ENCODE measurements around the gene TMEM129.
"Not testable (repeated sequence)": the region's sequence is repeated elsewhere in the genome, so short reads cannot be mapped to it uniquely, and the experiment has no call there.

The TMEM129 gene

DNA sequence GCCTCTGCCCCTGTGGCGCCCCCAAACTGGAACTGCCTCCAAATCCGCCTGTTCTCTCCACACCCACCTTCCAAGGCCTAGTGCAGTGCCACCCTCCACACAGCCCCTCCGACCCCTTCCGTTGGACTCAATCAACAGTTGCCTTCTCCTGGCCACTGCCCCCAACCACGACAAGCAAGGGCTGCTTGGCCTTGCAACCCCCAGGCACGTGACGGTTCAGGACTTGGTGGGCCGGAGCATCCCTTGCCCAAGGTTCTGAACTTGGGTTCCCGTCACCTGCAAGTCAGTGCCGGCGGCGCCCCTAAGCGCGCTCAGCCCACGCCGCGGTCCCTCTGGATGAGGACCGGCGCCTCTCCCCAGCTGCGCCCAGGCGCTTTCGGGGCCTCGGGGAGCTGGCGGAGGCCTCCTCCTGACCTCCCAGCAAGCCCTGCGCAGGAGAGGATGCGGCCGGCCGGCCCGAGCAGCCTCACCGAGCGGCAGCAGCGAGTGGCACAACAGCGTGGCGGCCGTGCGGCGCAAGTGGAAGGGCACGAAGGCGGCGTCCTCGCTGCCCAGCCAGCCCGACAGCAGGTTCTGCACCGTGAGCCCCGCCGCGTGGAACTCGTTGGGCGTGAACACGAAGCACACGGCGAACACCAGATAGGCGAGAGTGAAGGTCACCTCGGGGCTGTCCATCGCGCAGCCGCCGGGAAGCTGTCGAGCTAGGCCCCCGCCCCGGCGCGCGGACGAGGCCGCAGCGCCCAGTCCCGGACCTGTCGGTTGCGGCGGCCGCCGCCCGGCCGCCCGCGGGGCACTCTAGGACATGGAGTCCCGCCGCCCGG, 750 bp downstream of the TMEM129 start:
- DNase-seq (ENCODE audit: low read depth), result peak; percentile 26

DNA sequence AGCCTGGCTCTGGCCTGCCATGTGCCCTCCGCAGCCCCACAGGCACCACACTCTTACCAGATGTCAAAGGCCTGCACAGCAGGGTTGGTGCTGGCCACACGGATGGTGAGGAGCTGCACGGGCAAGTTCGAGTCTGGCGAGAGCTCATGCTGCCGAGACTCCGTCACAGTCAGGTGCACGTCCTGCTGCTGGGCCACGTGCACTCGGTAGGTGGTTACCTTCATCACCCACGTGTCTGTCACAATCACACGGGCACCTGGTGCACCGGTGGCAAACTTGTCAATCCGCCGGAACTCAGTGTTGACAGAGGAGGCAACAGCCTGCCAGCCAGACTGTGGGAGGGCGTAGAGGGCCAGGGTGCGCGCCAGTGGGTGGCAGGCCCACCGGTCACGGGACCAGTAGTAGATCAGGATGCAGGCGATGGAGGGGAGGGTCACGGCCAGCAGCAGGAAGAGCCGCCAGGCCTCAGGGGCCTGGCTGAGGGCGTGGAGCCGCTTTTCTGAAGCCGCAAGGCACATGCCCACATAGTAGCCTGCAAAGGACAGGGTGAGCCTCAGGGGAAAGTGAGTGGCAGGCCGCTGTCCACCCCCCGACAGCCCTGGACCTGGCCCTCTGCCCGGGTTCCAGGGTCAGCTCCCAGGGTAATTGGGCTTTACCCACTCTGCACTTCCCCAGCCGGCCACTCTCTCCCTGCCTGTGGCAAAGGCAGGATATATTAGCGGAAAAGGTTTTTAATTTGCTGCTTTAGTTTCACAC, 2.9 kb downstream of the TMEM129 start:
- no peak for DNase-seq (ENCODE audit: low read depth)

DNA sequence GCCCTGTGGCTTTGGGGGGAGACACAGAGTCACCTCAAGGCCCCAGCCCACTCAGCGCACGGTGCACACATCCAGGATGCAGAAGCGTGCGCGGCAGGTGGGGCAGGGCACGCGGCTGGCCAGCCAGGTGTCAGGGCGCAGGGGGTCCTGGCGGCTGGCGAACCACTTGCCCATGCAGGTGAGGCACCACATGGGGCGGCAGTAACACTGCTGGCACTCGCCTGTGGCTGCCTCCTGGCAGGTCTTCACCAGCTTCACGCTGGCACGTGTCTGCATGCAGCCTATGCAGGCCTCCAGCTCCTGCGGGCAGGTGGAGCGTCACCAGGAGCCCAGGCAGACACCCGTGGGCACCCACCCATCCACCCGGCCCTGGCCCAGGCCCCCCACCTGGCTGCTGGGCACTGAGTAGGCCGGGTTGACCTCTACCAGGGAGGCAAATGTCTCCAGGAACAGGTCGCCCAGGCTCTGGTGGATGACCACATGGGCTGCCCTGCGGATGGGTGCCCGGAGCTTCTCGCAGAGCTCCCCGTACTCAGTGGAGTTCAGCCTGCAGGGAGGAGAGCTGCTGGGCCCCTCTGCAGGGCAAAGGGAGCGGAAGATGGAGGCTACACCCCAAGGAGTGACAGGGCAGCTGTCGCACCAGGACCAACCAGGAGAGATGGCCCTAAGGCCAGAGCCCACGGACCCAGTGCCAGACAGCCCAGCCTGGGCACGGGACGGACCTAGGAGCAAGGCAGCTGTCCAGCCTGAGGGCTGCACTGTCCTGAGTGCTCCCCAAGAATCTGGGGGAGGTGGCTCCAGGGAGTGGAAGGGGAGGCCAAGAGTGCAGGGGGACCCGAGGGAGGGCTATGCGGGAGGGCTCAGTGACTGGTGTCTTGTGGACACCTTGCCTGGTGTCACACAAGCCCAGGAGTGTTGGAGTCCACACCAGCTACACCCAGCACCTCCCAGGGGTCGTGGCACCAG, 3.7 kb downstream of the TMEM129 start:
- no peak for DNase-seq (ENCODE audit: low read depth)

DNA sequence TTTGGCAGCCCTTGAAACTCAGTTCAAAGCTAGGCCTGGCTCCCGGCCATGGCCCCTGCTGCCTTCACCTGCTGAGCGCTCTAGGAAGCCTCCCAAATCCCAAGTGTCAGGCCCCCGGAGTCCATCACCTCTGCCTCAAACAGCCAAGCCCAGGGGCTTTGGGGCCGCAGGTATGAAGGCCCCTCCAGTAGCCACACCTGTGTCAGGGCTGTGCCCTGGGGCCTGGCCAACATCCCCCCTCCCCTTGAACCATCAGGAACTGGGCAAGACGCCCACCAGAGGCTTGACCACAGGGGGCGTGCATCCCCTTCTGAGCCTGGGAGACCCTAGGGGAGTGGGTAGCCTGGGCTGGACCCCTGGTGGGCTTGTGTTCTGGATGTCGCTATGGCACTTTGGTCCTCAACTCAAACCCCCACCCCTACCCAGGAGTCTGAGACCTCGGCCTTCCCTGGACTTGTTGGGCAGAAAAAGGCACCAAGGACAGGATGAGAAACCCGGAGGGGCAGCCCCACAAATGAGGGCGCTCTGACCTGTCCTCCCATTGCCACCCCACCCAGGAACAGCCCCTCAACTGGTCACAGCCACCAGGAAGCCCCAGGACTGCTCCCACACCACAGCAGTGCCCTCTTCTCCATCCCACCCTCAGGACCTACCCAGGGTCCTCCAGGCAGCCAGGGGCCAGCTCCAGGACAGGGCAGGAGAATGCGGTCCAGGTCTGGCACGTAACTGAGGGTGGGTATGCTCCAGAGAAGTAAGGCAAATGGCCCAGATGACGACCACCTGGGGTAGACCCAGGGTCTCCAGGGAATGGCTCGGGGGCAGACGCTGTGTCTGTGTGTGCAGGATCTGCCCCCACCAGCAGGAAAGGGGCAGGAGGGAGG, 4.8 kb downstream of the TMEM129 start:
- DNase-seq (ENCODE audit: low read depth), result no peak

DNA sequence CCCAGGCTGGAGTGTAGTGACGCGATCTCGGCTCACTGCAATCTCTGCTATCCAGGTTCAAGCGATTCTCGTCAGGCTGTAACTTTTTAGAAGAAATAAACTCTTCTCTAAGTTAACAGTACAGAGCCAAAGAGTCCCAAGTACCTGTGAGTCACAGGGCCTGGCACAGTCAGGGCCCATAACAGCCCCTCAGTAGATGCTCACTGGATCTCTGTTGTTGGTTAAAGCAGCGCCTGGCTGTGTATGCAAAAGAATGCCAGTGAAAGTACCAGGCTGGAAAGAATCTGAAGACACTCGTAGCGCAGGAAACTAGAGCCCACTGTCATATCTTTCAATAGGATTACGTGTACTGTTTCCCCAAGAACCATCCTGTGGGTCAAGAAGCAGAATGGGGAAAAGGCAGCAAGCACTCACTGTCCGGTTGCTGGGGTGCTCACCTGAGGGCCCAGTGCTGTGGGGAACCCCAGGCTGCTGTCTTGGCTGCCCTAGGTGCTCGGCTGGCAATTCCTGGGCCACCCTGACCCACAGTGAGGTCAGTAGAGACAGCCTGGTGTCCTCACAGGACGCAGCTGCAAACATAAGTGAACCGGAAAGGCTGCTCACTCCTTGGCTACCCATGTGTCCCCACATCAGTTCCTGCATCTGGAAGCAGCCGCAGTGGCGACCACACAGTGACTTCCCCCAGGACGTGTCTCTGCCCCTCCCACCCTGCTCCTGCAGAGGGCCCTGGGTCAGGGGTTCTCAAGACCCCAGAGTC, 5.9 kb downstream of the TMEM129 start:
- DNase-seq (ENCODE audit: low read depth), result no peak

DNA sequence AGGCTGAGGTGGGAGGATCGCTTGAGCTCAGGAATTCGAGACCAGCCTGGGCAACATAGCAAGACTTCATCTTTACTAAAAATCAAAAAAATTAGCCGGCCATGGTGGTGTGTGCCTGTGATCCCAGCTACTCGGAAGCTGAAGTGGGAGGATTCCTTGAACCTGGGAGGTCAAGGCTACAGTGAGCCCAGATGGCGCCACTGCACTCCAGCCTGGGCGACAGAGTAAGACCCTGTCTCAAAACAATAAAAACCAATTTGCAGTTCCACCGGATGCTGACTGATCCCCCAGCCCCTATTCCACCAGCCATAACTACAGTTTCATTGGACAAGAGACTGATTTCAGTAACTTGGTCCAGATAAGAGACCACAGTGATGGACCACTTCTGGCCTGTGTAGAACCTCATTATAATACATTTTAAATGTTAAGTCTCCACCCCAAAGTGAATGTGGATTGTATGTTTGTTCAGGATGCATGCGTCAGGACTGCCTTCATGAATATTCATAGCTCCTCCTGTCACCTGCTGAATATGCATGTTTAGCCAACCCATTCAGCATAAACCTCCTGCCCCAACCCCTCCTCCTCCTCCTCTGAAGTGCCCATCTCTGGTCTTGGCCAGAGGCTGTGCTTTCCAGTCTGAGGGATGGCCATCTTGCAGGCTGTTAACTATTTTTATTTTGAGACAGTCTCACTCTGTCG, 6.7 kb downstream of the TMEM129 start:
- DNase-seq (ENCODE audit: low read depth), result no peak

DNA sequence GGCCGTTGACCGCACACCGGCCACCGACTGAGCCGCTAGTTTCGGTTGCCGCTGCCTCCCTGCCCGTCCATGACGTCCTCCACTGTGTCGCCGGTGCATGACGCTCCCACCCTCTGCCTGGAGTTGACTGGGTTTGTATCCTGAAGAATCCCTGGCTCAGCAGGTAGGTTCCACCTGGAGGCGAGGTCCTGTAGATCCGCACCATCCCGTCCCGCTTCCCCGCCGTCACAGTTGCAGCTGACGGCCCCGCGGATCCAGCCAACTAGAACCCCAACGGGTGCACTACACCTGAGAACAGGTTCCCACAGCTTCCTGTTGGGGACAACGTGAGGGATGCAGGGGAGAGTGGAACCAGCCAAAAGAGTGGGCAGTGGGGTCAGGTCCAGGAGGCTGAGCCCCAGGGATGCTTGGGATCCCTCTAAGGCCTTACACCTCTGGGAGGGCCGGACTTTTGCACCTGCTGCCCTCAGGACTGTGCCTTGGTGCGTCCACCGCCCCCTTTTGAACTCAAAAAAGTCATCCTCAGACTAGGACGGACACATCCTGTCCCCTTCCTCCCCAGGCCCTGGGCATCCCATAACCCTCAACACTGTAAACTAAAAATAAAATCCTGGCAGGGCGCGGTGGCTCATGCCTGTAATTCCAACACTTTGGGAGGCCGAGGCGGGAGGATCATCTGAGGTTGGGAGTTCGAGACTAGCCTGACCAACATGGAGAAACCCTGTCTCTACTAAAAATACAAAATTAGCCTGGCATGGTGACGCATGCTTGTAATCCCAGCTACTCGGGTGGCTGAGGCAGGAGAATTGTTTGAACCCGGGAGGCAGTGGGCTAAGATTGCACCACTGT, 7.9 kb downstream of the TMEM129 start:
- DNase-seq (ENCODE audit: low read depth), result no peak

DNA sequence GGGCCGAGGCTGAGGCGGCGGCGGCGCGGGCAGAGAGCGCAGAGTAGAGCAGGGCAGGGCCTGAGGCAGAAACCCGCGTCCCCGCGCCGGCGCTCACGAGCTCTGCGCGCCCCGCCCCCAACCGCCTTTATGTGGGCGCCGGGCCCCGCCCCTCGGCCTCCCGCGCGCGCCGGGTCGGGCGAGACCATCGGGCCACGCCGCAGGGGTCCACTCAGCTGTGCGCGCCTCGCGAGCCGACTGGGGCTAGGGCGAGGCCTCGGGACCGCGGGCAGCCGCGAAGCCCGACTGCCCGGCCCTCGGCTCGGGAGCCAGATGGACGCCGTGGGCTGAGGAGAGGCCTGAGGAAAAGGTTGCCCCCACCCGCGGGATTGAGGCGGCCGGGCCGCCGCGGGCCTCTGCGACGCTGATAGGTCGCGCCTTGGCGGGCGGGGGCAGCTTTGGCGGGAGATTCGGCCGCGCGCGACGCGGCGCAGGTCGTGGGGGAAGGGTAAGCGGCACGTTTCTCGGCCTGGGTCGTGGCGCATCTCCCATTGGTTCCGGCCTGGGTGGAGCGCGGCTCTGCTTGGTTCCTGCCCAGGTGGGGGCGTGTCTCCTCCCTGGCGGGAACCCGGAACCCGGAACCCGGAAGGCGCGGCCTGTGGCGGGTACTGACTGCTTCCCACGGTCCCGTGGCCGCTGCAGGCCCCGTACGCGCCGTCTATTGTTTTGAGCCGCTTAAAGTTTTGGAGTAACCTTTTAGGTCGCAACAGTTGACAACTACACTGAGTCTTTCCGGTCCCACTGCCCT, 8.7 kb downstream of the TMEM129 start, which contains the start of gene SLBP:
SLBP (minus strand) TSS at position 104 of the 787 bp plus-strand sequence. CDS start 131 bp downstream, outside the sequence.
- DNase-seq (ENCODE audit: low read depth), result peak; percentile 98

DNA sequence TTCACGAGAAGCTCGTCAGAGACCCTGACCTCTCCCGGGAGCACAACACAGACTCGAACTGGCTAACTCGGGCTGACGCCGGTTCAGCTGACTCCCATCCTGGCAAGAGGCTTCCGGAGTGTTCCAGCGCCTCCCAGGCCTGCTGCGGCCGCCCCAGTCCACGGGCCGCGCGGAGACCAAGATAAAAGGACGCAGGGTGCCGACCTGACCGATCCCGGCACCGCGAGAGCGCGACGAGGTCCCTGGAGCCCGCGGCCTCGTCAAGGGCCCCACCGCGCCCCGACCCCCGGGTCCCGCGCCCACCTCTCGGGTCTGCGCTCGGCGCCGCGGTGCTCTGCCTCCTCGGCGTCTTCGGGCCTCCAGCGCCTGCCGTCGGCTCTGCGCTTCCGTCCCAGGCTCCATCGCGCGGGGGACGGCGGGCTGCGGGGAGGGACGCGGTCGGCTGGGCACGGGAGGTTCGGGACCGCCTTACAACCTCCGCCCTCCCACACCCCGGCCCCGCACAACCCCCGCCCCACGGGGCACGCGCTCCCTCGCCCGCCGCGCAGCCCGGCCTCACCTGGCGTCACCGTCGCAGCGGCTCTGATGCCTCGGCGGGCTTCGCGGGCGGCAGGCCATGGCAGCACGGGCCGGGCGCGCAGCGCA, 9.4 kb downstream of the TMEM129 start:
- peak; percentile 21 for DNase-seq (ENCODE audit: low read depth)

DNA sequence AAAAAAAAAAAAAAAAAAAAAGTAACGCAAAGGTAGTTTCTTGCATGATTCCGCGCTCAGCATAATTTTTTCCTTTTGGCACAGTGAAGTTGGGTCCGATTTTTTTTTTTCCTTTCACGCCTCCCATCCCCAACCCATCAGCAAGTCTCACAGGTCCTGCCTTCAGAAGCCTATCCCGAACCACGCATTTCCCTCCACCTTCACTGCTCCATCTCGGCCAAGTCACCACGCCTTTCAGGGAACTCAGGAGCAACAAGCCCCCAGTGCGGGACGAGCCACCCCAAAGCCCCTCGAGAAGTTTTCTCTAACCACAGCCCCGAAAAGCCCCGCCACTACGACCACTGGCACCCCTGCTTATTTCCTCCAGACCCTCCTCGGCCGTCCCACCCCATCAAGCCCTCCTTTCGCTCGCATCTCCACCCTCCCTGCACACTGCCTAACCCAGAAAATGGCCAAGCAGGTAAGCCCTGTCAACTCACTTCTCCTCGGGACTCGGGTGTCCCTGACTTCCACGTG, 10.0 kb downstream of the TMEM129 start:
- no peak for DNase-seq (ENCODE audit: low read depth)

DNA sequence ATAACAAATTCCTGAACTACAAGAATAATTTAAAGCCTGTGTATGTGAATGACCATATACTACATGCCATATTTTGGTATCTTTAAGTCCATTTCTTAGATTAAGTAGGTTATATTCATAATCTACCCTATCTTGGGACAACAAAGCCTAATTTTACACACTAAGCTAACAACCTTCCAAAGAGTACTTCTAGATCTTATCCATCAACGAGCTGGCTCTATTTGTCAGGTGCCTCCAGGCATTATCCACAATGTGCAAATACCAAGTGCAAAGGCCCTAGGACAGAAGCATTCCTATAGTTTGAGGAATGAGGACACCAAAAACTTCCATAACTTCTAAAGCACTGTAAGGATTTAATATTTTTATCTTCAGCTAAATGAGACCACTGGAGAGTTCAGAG, 12.5 kb downstream of the TMEM129 start:
- no peak for DNase-seq (ENCODE audit: low read depth)

DNA sequence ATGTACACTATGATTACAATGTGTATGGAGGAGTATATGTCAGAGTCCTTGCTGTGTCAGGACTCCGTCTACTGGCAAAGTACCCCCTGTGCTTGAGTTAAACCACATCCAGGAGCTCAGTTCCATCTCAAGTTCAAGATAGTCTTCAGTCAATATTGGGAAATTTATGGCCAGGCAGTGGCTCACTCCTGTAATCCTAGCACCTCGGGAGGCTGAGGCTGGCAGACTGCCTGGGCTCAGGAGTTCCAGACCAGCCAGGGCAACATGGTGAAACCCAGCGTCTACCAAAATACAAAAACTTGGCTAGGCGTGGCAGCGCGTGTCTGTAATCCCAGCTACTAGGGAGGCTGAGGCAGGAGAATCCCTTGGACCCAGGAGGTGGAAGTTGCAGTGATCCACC, 14.8 kb downstream of the TMEM129 start:
- DNase-seq (ENCODE audit: low read depth), result no peak

DNA sequence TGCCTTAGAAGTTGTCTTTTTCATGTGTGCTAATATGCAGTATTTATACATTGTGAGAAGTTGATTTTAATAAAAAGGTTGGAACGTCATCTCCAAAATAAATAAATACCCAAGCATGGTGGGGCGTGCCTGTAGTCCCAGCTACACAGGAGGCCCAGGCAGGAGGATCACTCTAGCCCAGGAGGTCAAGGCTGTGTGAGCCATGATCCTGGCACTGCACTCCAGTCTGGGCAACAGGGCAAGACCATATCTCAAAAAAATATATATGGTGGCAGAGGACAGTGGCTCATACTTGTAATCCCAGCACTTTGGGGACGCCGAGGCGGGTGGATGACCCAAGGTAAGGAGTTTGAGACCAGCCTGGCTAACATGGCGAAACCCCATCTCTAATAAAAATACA, 15.4 kb downstream of the TMEM129 start:
- DNase-seq (ENCODE audit: low read depth), result no peak

DNA sequence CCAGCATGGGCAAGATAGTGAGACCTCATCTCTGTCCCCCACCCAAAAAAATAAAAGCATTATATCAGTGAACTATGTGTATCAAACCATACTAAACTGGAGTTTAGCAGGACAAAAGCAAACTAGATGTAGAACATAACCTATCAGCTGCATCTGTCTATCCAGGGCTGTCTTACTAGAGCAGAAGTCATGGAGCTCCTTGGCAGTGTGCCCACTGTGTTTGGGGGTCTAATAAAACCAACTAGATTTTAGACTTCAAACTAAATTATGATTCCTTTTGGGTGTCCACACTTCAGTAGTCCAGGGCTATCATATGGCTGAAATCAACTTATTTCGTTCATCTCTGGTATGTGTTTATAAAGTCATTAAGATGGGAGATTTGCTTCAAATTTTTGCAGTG, 17.3 kb downstream of the TMEM129 start:
- DNase-seq (ENCODE audit: low read depth), result no peak

DNA sequence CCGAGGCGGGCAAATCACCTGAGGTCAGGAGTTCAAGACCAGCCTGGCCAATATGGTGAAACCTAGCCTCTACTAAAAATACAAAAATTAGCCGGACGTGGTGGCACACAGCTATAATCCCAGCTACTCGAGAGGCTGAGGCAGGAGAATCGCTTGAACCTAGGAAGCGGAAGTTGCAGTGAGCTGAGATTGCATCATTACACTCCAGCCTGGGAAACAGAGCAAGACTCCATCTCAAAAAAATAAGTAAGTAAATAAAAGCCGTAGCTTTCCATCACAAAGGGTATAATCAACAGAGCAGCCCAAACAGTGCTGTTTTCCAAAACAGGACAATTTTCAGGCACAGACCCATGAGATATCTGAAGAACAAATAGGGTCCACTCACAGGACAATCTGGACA, 19.5 kb downstream of the TMEM129 start:
- not testable (repeated sequence) for DNase-seq (ENCODE audit: low read depth)

DNA sequence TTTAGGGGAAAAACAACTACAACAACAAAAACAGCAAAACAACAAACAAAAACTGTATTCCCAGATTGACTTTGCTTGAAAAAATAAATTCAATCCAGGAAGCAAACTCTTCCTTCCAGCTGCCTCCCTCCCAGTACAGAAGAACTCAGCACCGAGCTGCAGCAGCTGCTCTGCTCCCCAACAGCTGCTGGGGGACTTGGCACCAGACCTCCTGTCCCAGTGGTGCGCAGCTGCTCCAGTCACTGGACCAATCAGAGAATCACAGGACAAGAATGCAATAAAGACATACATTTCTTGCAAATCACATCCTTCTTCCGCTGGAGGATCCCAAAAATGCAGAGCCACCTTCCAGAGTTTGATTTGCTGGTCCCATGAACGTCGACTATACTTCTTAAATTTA, 25.2 kb downstream of the TMEM129 start:
- DNase-seq (ENCODE audit: low read depth), result no peak
